GM12878 (cell line): Measurements from ENCODE around the gene DUSP22. TPM values are rescaled to one million over a fixed set of nuclear protein-coding genes. Genes with fewer than 3 reads are reported as not detected.

Source experiments
- BCL3 ChIP-seq: IDR thresholded peaks from 2 replicates; pipeline ENCODE4 v1.6.1; 2011; ENCODE audit warnings: borderline replicate concordance, low read depth, mild to moderate bottlenecking, moderate library complexity, low read length; ENCODE audit not compliant: insufficient read depth, poor library complexity, severe bottlenecking
- CBX5 ChIP-seq: sonication (generic); IDR thresholded peaks from 2 replicates; pipeline ENCODE4 v1.6.1; 2016; ENCODE audit warnings: low read depth, moderate library complexity, mild to moderate bottlenecking, inconsistent platforms
- EGR1 ChIP-seq, 2 experiments: IDR thresholded peaks; 1 replicate in 1 of 2; 2 replicates in 1 of 2; pipeline ENCODE4 v1.6.1; 2011 to 2012; ENCODE audit warnings: low read depth in 2 of 2, low read length in 2 of 2, borderline replicate concordance in 1 of 2, mild to moderate bottlenecking in 1 of 2, moderate library complexity in 1 of 2
- EP300 ChIP-seq, 2 experiments: fragments of 150-350 bp in 1 of 2; IDR thresholded peaks; 2 replicates each; pipeline ENCODE4 v1.6.1; 2011 to 2012; ENCODE audit warnings: low read depth in 2 of 2, low read length in 2 of 2, borderline replicate concordance in 1 of 2, improper control_type of control experiment in 1 of 2, inconsistent platforms in 1 of 2; ENCODE audit not compliant: control insufficient read depth in 1 of 2
- HSF1 ChIP-seq: fragments of 150-350 bp; IDR thresholded peaks from 2 replicates; pipeline ENCODE4 v1.6.1; 2014; ENCODE audit warnings: mild to moderate bottlenecking, low read depth, low read length
- LARP7 ChIP-seq: fragments of 450-650 bp; IDR thresholded peaks from 2 replicates; pipeline ENCODE4 v1.6.1; 2017; ENCODE audit warnings: mild to moderate bottlenecking
- MTA3 ChIP-seq: IDR thresholded peaks from 2 replicates; pipeline ENCODE4 v1.6.1; 2012; ENCODE audit warnings: low read length, inconsistent platforms, borderline replicate concordance
- RAD21 ChIP-seq: IDR thresholded peaks from 2 replicates; pipeline ENCODE4 v1.6.1; 2011; ENCODE audit warnings: mild to moderate bottlenecking, low read depth, low read length, moderate library complexity; ENCODE audit not compliant: insufficient read depth
- ZNF217 ChIP-seq: fragments of 450-650 bp; IDR thresholded peaks from 2 replicates; pipeline ENCODE4 v1.6.1; 2017; ENCODE audit warnings: antibody characterized with exemption, mild to moderate bottlenecking
- ZNF274 ChIP-seq: IDR thresholded peaks from one replicate; pipeline ENCODE4 v1.8.0; 2011; ENCODE audit not compliant: insufficient read length, insufficient read depth
- polyA plus RNA-seq, 11 experiments: library from polyadenylated mRNA; depleted of rRNA in 4 of 11; unstranded in 6 of 11; stranded (reverse) in 5 of 11; fragments of >200 nt; fragmentation: Nextera tagmentation in 4 of 11; fragmentation: Illumina TruSeq in 1 of 11; extraction: Ambion mirVana in 4 of 11; extraction: Trizol in 1 of 11; gene quantifications; 1 replicate in 1 of 11; 2 replicates in 10 of 11; pipeline versions ENCODE4 v1.2.1 to v1.2.3, GENCODE V29; 2011 to 2016; ENCODE audit warnings: inconsistent platforms in 2 of 11, missing spikeins in 2 of 11, low read depth in 1 of 11
- total RNA-seq, 4 experiments: library from RNA; depleted of rRNA in 3 of 4; stranded (reverse); fragments of >200 nt in 3 of 4; fragmentation: Illumina TruSeq in 1 of 4; extraction: Trizol in 1 of 4; gene quantifications; 2 replicates each; pipeline versions ENCODE4 v1.2.1 to v1.2.3, GENCODE V29; 2013 to 2021

Gene DUSP22
- total and polyA plus RNA-seq, 10 of the 15 experiments (the other 5 are each of a cell fraction or from before 2014, with no cell fraction given), result 78.9 to 156 (median 107) TPM

DNA sequence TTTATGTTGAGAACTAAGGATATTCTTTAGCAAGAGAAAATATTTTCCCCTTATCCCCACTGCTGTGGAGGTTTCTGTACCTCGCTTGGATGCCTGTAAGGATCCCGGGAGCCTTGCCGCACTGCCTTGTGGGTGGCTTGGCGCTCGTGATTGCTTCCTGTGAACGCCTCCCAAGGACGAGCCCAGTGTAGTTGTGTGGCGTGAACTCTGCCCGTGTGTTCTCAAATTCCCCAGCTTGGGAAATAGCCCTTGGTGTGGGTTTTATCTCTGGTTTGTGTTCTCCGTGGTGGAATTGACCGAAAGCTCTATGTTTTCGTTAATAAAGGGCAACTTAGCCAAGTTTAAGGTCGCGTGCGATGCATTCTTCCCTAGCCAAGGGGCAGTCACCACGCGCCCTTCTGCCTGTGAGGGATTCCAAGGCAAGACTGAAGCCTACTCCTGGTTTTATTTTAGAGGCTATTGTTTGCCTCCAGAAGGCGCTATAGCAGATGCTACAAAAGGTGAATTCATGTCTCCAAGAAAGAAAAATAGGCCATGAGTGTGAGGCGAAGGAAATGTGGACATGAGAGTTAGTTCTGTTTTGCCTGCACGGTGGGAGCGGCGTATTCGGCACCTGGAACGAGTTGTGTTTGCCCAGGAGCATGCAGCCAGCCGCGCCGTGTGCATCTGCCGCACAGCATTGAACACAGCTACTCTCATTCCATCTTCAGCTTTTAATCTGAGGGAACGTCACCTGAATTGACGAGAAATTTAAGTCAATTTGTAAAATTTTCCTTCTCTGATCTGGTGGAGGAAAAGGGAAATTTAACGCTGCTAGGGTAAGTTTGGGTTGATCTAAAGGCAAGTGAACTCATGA, 59.0 kb downstream of the DUSP22 start (continued):
- no peak for TF ChIP-seq HSF1
- no peak for TF ChIP-seq CBX5
- no peak for TF ChIP-seq ZNF274
- no peak for TF ChIP-seq ZNF217
- no peak for TF ChIP-seq EGR1 (IDR thresholded peaks at IDR 0.05; ENCODE audit: borderline replicate concordance in 1 of 2, low read depth in 2 of 2, low read length in 2 of 2)
- TF ChIP-seq BCL3, result no peak
- TF ChIP-seq RAD21, result peak; percentile 15; the same call in 1 of the 2 replicates
- TF ChIP-seq LARP7, result no peak
- TF ChIP-seq EP300 (IDR thresholded peaks at IDR 0.05; ENCODE audit: borderline replicate concordance in 1 of 2, control insufficient read depth in 1 of 2, low read depth in 2 of 2, low read length in 2 of 2), result no peak
- no peak for TF ChIP-seq MTA3
